Stimulated activated CD4-positive, alpha-beta T cell treated with anti-CD3 and anti-CD28 coated beads, Interleukin-12 subunit alpha, Interleukin-12 subunit beta, amount 100 ng/mL, for 48 hours (primary cell): ENCODE data around the gene CSTB.

Experiments used
- DNase-seq, 3 donors: peaks; one replicate each; pipeline ENCODE4 v3.0.0-alpha.2; 2020; ENCODE audit warnings: low read depth in 2 of 3, low spot score in 1 of 3

CSTB gene

GRCh38 chr21:43769325-43769958 lies 6.7 kb downstream of the CSTB start:
- no peak for DNase-seq

GRCh38 chr21:43768868-43769167 lies 7.3 kb downstream of the CSTB start:
- no peak for DNase-seq

- DNase-seq, result no peak
These were observed 7.9 kb downstream of the CSTB start for GRCh38 chr21:43767984-43768867.

GRCh38 chr21:43767498-43767983 lies 8.6 kb downstream of the CSTB start:
- DNase-seq, result no peak

- DNase-seq, result no peak
These were observed 9.2 kb downstream of the CSTB start for GRCh38 chr21:43766734-43767497.

- DNase-seq, result no peak
These were observed 11.3 kb downstream of the CSTB start for GRCh38 chr21:43764576-43765495.

GRCh38 chr21:43763901-43764523 lies 12.1 kb downstream of the CSTB start:
- no peak for DNase-seq

- DNase-seq, result no peak
These were observed 13.6 kb downstream of the CSTB start for GRCh38 chr21:43762303-43763128.

- no peak for DNase-seq
These were observed 14.2 kb downstream of the CSTB start for GRCh38 chr21:43761886-43762285.

- DNase-seq, result no peak
These were observed 15.6 kb downstream of the CSTB start for GRCh38 chr21:43760391-43760958.

GRCh38 chr21:43759651-43760050 lies 16.5 kb downstream of the CSTB start:
- DNase-seq, result no peak

- DNase-seq, result no peak
These were observed 17.3 kb downstream of the CSTB start for GRCh38 chr21:43758811-43759210.

- no peak for DNase-seq
These were observed 17.9 kb downstream of the CSTB start for GRCh38 chr21:43758111-43758641.

- DNase-seq, result no peak
These were observed 18.5 kb downstream of the CSTB start for GRCh38 chr21:43757601-43758000.

GRCh38 chr21:43755820-43756594 lies 20.1 kb downstream of the CSTB start:
- DNase-seq, result no peak

- no peak for DNase-seq
These were observed 20.9 kb downstream of the CSTB start for GRCh38 chr21:43754948-43755781.

- DNase-seq, result no peak
These were observed 22.7 kb downstream of the CSTB start for GRCh38 chr21:43753439-43753799.
